Epithelial cell of esophagus (primary cell): ENCODE measurements around the gene SETBP1.

Experiments used
- DNase-seq: peaks from one replicate; pipeline ENCODE4 v3.0.0; 2010; ENCODE audit warnings: low read depth
- H3K4me3 ChIP-seq: 2 replicates; pipeline ENCODE4 v1.5.1; 2011; ENCODE audit warnings: mild to moderate bottlenecking, low read length, control low read depth
- CTCF ChIP-seq: IDR thresholded peaks from 2 replicates; pipeline ENCODE4 v1.5.1; 2011; ENCODE audit warnings: low read depth, mild to moderate bottlenecking, low read length, control low read depth, inconsistent platforms; ENCODE audit not compliant: insufficient read depth; ENCODE audit errors: missing control alignments

Gene SETBP1

GRCh38 chr18:44754567-44754966, 73.9 kb downstream of the SETBP1 start:
- no peak for DNase-seq
- no peak for TF ChIP-seq CTCF
- H3K4me3 ChIP-seq: no peak overlapping the region

GRCh38 chr18:44758861-44759631, 78.4 kb downstream of the SETBP1 start:
- no peak overlapping the region for H3K4me3 ChIP-seq
- no peak for TF ChIP-seq CTCF
- DNase-seq: no peak

GRCh38 chr18:44759925-44760342, 79.2 kb downstream of the SETBP1 start:
- no peak for TF ChIP-seq CTCF
- no peak overlapping the region for H3K4me3 ChIP-seq
- DNase-seq: no peak

- H3K4me3 ChIP-seq: no peak overlapping the region
- TF ChIP-seq CTCF: no peak
- peak; percentile 63 for DNase-seq
Observed at GRCh38 chr18:44761812-44762211, 81.1 kb downstream of the SETBP1 start.

- no peak for DNase-seq
- TF ChIP-seq CTCF: no peak
- H3K4me3 ChIP-seq: no peak overlapping the region
Observed at GRCh38 chr18:44763327-44763726, 82.6 kb downstream of the SETBP1 start.

GRCh38 chr18:44764863-44765262, 84.2 kb downstream of the SETBP1 start:
- no peak for TF ChIP-seq CTCF
- no peak for DNase-seq
- no peak overlapping the region for H3K4me3 ChIP-seq

GRCh38 chr18:44765456-44765855, 84.8 kb downstream of the SETBP1 start:
- no peak for TF ChIP-seq CTCF
- no peak overlapping the region for H3K4me3 ChIP-seq
- no peak for DNase-seq
